ENCODE measurements around the gene NEK11. TPM values are rescaled to one million over a fixed set of nuclear protein-coding genes. Genes with fewer than 3 reads are reported as not detected.

Gene NEK11
- polyA plus RNA-seq, 1 of the 3 experiments (the other 2 are of a cell fraction): 4.7 TPM

DNA sequence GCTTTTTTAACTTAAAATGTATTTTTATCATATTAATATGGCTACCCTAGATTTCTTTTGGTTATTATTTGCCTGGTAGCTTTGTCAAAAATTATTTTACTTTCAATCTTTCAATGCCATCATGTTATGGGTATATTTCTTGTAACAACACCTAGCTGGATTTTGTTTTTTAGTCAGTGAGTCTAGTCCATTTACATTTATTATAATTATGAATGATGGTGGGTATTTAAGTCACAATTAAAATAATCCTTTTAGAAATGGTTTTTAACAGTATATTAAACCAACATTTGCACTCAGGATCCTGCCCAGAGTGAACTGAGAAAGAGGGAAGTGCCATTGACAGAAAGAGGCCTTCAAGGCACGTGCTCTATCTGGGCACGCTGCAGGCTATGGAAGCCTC lies 315.1 kb downstream of the NEK11 start:
- Histone ChIP-seq H3F3A (replicated peaks; ENCODE audit: insufficient read depth) (no peaks in the 10 kb centered on the region), H3K27ac (ENCODE audit: low read depth in 2 of 2, low read length in 1 of 2) (no peak overlapping the region), H3K27me3 (ENCODE audit: insufficient read depth) (no peaks in the 10 kb centered on the region), H3K4me2 (no peak overlapping the region), H3K36me3 (replicated peaks in 1 of 2; ENCODE audit: control insufficient read depth in 1 of 2, insufficient read depth in 2 of 2, low read length in 1 of 2) (no peaks in the 10 kb centered on the region), H3K9me2 (no peaks in the 10 kb centered on the region), H3K79me2 (ENCODE audit: insufficient read depth) (no peaks in the 10 kb centered on the region), H2AFZ (ENCODE audit: low read depth) (no peak overlapping the region), H3K4me3 (ENCODE audit: low read depth in 2 of 2, low read length in 1 of 2) (no peak overlapping the region), H3K4me1 (ENCODE audit: control insufficient read depth in 1 of 2, insufficient read depth in 2 of 2, low read depth in 1 of 2, low read length in 1 of 2) (no peaks in the 10 kb centered on the region), H4K20me1 (ENCODE audit: insufficient read depth) (no peaks in the 10 kb centered on the region), H3K9me3 (no peaks in the 10 kb centered on the region), H3K9ac (no peak overlapping the region)
- TF ChIP-seq NFIC (IDR thresholded peaks at IDR 0.05; ENCODE audit: borderline replicate concordance): no peak
- TF ChIP-seq, protein P1, sequence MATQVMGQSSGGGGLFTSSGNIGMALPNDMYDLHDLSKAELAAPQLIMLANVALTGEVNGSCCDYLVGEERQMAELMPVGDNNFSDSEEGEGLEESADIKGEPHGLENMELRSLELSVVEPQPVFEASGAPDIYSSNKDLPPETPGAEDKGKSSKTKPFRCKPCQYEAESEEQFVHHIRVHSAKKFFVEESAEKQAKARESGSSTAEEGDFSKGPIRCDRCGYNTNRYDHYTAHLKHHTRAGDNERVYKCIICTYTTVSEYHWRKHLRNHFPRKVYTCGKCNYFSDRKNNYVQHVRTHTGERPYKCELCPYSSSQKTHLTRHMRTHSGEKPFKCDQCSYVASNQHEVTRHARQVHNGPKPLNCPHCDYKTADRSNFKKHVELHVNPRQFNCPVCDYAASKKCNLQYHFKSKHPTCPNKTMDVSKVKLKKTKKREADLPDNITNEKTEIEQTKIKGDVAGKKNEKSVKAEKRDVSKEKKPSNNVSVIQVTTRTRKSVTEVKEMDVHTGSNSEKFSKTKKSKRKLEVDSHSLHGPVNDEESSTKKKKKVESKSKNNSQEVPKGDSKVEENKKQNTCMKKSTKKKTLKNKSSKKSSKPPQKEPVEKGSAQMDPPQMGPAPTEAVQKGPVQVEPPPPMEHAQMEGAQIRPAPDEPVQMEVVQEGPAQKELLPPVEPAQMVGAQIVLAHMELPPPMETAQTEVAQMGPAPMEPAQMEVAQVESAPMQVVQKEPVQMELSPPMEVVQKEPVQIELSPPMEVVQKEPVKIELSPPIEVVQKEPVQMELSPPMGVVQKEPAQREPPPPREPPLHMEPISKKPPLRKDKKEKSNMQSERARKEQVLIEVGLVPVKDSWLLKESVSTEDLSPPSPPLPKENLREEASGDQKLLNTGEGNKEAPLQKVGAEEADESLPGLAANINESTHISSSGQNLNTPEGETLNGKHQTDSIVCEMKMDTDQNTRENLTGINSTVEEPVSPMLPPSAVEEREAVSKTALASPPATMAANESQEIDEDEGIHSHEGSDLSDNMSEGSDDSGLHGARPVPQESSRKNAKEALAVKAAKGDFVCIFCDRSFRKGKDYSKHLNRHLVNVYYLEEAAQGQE (IDR thresholded peaks at IDR 0.05; ENCODE audit: low read depth, low read length): no peak
- no peak for TF ChIP-seq ELF1 (IDR thresholded peaks at IDR 0.05)
- no peak for TF ChIP-seq MXI1 (IDR thresholded peaks at IDR 0.05; ENCODE audit: low read depth, low read length)
- TF ChIP-seq GATA2 (CRISPR knock-in tag; IDR thresholded peaks at IDR 0.05): no peak
- TF ChIP-seq, protein P2, sequence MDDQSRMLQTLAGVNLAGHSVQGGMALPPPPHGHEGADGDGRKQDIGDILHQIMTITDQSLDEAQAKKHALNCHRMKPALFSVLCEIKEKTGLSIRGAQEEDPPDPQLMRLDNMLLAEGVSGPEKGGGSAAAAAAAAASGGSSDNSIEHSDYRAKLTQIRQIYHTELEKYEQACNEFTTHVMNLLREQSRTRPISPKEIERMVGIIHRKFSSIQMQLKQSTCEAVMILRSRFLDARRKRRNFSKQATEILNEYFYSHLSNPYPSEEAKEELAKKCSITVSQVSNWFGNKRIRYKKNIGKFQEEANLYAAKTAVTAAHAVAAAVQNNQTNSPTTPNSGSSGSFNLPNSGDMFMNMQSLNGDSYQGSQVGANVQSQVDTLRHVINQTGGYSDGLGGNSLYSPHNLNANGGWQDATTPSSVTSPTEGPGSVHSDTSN (IDR thresholded peaks at IDR 0.05): no peak
- no peak for TF ChIP-seq NRF1 (IDR thresholded peaks at IDR 0.05; ENCODE audit: low read depth, low read length)
- POLR2A ChIA-PET: no interaction called here
- CTCF ChIA-PET: interaction anchor here (0.6 kb wide), 1 partner anchor 13 kb away, joined by 3 read pairs; no protein-coding TSS in a partner anchor
- DNase-seq: no peak
- 86% methylated on average over 2 of the region's 2 CpGs for WGBS (ENCODE audit: low lambda C conversion rate)

DNA sequence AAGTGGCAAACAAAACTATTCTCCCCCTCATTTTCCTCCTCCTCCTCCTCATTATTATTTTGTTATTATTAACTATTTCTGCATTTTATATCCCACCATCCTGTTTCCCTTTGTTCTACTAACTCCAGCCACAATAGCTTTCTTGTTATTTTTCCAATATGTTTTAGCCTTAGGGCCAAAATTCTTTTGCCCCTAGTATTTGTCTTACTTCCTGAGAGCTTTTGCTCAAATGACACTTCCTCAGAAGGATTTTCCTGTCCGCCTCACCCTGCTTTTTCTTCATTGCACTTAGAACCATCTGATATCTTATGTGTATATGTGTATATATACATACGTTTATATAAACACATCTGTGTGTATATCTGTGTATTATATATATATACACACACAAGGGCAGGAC lies 322.2 kb downstream of the NEK11 start:
- no peak for TF ChIP-seq FOSL2 (IDR thresholded peaks at IDR 0.05; ENCODE audit: borderline replicate concordance, low read depth)
- TF ChIP-seq EP300 (IDR thresholded peaks at IDR 0.05; ENCODE audit: borderline replicate concordance in 1 of 2, low read depth in 1 of 2, low read length in 1 of 2): no peak
- TF ChIP-seq RXRA (IDR thresholded peaks at IDR 0.05; ENCODE audit: borderline replicate concordance, low read depth): no peak
- no peak for TF ChIP-seq EZH2phosphoT487 (IDR thresholded peaks at IDR 0.05; ENCODE audit: borderline replicate concordance, low read depth)
- no peak overlapping the region for H3K4me3 ChIP-seq (ENCODE audit: low read depth in 2 of 2, low read length in 1 of 2)
- ChIA-PET CTCF (no interaction called here), POLR2A (no interaction called here)
- H3K9me2 ChIP-seq: no peaks in the 10 kb centered on the region
- H3K9me3 ChIP-seq: no peaks in the 10 kb centered on the region
- H2AFZ ChIP-seq (ENCODE audit: low read depth): no peak overlapping the region
- no peak for DNase-seq
- H3K79me2 ChIP-seq (ENCODE audit: insufficient read depth): no peaks in the 10 kb centered on the region
- H3K27ac ChIP-seq (ENCODE audit: low read depth in 2 of 2, low read length in 1 of 2): no peak overlapping the region
- no peak overlapping the region for H3K4me2 ChIP-seq
- H3K27me3 ChIP-seq (ENCODE audit: insufficient read depth): no peaks in the 10 kb centered on the region
- no peak overlapping the region for H3K9ac ChIP-seq
- H3K36me3 ChIP-seq (replicated peaks in 1 of 2; ENCODE audit: control insufficient read depth in 1 of 2, insufficient read depth in 2 of 2, low read length in 1 of 2): no peaks in the 10 kb centered on the region
- 90% methylated on average over 2 of the region's 2 CpGs for WGBS (ENCODE audit: low lambda C conversion rate)
- H3F3A ChIP-seq (replicated peaks; ENCODE audit: insufficient read depth): no peaks in the 10 kb centered on the region
- H4K20me1 ChIP-seq (ENCODE audit: insufficient read depth): no peaks in the 10 kb centered on the region
- peaks cover 0 to 18% of the 10 kb centered on the region in 2 experiments; a peak in 2 of 4 replicates for H3K4me1 ChIP-seq (ENCODE audit: control insufficient read depth in 1 of 2, insufficient read depth in 2 of 2, low read depth in 1 of 2, low read length in 1 of 2)

Data from SK-N-SH (cell line).